Astrocyte of the spinal cord (primary cell): Measurements from ENCODE around the gene HOXA7.

Experiments used
- DNase-seq: peaks from one replicate; pipeline ENCODE4 v3.0.0; 2011; ENCODE audit warnings: low read depth, low spot score
- H3K4me3 ChIP-seq: 2 replicates; pipeline ENCODE4 v1.5.1; 2011; ENCODE audit warnings: low read depth, mild to moderate bottlenecking, low read length, moderate library complexity
- CTCF ChIP-seq: IDR thresholded peaks from 2 replicates; pipeline ENCODE4 v1.5.1; 2012; ENCODE audit warnings: low read depth, mild to moderate bottlenecking, low read length, inconsistent platforms
- in situ Hi-C: cut with HindIII; loops from 2 replicates; pipeline ENCODE4 v1.10.0; 2017; ENCODE audit warnings: low sequenced_read_pairs

HOXA7 gene

DNA sequence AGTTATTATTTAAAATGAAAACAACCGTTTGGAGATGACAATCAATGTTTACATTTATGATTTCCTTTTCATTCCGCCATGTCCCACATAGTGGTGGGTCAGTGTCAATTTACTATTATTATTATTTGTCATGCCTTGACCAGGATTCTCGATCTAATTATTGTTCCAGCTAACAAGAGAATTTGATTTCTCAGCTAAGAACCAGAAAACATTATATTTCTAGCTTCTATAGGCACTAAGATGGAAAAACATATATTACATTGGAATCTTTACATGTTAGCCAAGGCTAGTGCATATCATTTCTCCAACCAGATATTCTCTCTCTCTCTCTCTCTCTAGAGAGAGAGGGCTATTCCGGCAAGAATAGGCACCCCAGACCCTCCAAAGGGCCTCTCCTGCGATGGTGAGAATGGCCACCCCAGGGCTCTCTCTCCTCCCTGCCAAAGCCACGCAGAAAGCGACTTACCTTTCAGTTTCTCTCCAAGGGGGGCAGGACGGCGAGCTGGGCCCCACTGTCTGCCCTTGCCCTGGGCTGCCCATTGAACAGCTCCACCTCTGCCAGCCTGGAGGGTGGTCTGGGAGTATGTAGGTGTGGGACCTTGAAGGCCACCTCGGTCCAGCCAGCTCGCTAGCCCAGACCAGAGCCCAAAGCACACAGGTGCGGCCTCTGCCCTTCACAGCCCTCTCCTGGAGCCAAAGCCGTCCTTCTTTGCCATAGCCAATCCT, 6.5 kb downstream of the HOXA7 start:
- DNase-seq, result no peak
- H3K4me3 ChIP-seq, result peak overlapping the region; percentile 69
- in situ Hi-C loops, result loop anchor here (25.0 kb wide), 1 partner anchor 763 kb away; no protein-coding TSS in a partner anchor
- TF ChIP-seq CTCF, result no peak

DNA sequence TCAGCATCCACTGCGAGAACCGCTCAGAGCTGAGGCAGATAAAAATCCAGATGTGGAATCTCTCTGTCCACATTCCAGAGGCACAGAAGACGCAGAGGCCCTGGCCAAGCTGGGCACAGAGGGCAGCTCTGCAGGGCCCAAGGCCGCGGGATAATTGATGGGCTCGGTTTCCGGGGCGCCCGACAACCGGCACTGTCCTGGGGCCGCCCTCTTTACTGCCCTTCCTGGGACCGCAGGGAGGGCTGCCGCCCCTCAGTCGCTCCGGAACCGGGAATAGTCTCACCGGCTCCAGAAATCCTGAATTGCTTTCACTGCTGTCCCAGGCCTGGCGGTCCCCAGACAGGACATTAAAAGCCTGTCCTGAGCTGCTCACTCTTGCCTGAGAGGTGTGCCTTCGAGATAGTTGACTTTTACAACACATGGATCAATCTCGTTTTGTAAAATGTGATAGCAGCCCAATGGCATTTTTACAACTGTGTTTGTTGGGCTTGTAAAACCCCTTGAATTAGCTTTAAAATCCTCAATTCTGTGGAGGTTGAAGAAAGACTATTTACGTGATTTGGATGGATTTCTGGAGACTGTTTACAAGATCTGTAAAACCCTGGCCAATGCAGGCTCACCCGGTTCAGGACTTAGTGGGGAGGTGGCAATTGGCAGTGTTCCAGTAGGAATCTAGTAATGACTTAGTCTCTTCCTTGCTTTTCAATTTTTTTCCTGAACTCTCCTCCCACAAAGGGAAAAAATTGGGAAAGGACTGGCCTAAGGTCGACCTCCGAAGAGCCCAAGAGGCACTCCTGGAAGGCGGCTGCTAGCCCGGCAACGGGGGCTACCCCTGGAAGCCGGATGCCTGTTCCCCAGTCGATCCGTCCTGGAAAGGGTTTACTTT, 7.5 kb downstream of the HOXA7 start:
- peak overlapping the region; percentile 69 for H3K4me3 ChIP-seq

DNA sequence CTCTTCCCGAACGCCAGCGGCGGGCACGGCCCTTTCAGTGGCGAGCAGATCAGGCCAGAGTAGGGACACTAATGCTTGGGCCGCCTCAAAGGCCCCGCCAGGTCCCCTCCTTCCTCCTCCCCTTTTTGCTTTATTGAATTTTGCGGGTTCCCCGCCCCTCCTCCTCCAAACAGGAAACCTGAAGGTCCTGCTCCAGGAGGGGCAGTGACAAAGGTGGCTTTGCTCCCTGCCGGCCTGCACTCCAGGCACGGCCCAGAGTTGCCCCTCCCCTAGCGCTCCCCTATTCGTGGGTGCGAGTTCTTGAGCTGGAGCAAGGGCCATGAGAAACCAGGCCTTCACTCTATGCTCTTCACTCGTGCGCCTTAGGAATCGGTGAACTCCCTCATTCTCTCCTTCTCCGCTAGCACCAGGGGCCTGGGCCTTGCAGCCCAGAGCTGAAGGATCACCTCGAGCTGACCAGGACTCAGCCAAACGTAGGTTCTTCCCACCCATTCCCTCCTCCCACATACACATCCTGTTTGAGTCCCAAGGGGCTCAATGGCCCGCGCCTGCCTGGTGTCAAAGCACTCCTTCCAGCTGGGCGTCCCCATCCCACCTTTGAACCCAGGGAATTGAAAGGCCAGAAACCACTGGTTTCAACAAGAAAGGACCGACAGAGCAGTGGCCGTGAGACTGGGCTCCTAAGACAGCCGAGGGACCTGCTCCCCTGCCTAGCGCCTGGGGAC, 8.3 kb downstream of the HOXA7 start:
- no peak for TF ChIP-seq CTCF
- H3K4me3 ChIP-seq, result peak overlapping the region; percentile 69
- in situ Hi-C loops, result no loop called here
- peak; percentile 66 for DNase-seq

More for the DNA sequence above, 7.5 kb downstream of the HOXA7 start:
- in situ Hi-C loops, result no loop called here
- no peak for TF ChIP-seq CTCF
- no peak for DNase-seq

DNA sequence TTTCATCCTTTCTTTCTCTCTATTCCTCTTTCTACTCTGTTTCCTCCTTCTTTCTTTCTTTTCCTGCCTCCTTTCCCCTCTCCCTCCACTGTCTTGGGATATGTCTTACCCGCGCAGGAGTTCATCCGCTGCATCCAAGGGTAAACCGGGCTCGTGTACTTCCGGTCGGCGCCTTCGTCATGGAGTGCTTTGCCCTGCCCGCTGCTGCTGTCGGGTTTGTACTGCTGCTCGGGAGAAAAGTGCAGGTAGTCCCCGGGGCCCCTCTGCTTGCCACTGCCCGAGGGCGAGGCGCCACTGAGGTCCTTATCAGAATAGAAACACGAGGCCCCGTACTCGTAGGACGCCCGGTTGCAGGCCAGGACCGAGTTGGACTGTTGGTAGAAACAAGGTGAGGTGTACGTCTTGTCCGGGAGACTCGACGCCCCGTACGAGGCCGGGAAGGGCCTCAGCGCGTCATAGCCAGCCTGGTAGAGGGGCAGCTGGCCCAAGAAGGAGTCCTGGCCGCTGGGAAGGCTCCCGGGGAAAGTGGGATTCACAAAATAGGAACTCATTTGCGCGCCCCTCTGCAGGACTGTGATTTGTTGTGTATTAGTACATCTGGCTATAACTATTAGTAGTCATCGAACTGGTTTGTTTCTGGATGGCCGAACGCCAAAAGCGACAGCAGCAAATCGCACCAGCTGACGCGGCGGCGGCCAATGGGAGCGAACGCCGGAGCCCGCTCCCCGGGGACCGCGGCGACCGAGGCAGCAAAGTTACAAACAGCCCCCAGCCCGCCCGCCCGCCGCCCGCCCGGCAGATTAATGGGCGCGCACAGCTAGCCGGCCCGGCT, 9.1 kb downstream of the HOXA7 start, which contains the start of gene HOXA6:
TSS of gene HOXA6 (minus strand) at position 576 of the 832 bp plus-strand sequence. CDS start at position 551, 25 bp downstream.
- TF ChIP-seq CTCF, result no peak
- DNase-seq, result peak; percentile 63
- H3K4me3 ChIP-seq, result peak within 1 kb of the TSS; percentile 69
- in situ Hi-C loops, result no loop called here

GRCh38 chr7:27146491-27147198, 9.8 kb downstream of the HOXA7 start:
- peak overlapping the region; percentile 69 for H3K4me3 ChIP-seq
- in situ Hi-C loops, result no loop called here
- no peak for DNase-seq
- TF ChIP-seq CTCF, result no peak
